Activated naive CD8-positive, alpha-beta T cell treated with anti-CD3 and anti-CD28 coated beads, Interleukin-2, amount 50 U/mL, for 24 hours (primary cell): ENCODE data around the gene SYT1.
"Not testable (repeated sequence)": the region's sequence is repeated elsewhere in the genome, so short reads cannot be mapped to it uniquely, and the experiment has no call there.

Experiments
- ATAC-seq: fragments of 150-1000 bp; cut with Tn5 transposase; one replicate; pipeline ENCODE4 v1.10.0; 2021
- DNase-seq: peaks from one replicate; pipeline ENCODE4 v3.0.0; 2021
- H3K27ac Mint-ChIP-seq: one replicate; pipeline ENCODE4 v1.8.0; 2021; ENCODE audit warnings: mild to moderate bottlenecking, mixed read lengths
- H3K27me3 Mint-ChIP-seq: one replicate; pipeline ENCODE4 v1.8.0; 2021; ENCODE audit warnings: mixed read lengths
- H3K36me3 Mint-ChIP-seq: one replicate; pipeline ENCODE4 v1.8.0; 2021; ENCODE audit warnings: low read depth, mixed read lengths
- H3K4me1 Mint-ChIP-seq: one replicate; pipeline ENCODE4 v1.8.0; 2021; ENCODE audit warnings: mixed read lengths
- H3K4me3 Mint-ChIP-seq: one replicate; pipeline ENCODE4 v1.8.0; 2021; ENCODE audit warnings: mild to moderate bottlenecking, moderate library complexity, mixed read lengths
- H3K9me3 Mint-ChIP-seq: one replicate; pipeline ENCODE4 v1.8.0; 2021; ENCODE audit warnings: mixed read lengths

Gene SYT1

DNA sequence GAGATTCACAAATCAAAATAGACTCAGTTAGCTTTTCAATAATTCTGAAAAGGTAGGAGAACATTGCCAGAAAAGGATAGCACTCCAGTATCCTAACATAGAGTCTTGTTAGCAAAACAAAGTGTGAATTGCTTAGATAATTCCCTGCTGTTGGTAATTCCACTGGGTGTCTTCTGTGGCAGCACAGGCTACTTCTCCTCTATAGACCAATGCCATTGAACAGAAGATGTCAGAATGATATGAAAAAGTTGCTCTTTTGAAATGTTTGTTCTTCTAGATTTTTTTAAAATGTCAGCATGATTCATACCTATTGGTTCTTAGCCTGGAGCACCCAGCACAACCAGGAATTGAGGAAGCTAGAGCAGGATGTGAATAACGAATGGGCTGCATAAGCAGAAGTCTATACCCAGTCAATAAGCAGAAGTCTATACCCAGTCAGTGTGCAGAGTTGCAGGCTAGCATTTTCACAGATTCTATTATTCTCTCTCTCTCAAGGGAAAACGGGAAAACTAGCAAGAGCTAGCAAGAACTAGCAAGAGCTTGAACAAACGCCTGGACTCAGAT, 112.8 kb downstream of the SYT1 start:
- DNase-seq, result no peak
- ATAC-seq, result no peak
- H3K4me3 Mint-ChIP-seq, result no peak overlapping the region

DNA sequence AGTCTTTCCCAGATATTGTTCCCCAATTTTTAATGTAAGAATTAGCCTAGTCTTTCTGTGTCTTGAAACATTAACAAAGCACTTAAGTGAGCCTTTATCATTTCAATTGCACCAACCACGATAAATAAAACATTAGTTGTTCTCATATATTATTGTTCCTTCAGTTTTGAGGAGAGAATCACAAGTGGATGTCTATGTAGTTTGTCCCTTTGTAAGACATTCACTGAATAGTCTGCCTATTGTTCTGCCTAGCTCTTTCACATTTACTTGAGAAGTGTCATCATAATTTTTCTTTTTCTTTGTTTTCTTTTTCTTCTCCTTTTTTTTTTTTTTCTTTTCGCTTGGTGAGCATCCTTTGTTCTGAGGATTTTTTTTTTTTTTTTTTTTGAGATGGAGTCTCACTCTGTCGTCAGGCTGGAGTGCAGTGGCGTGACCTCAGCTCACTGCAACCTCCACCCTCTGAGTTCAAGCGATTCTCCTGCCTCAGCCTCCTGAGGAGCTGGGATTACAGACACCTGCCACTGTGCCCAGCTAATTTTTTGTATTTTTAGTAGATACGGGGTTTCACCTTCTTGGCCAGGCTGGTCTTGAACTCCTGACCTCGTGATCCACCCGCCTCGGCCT, 129.7 kb downstream of the SYT1 start:
- H3K27me3 Mint-ChIP-seq, result no peaks in the 10 kb centered on the region
- DNase-seq (no peak), ATAC-seq (no peak)
- peaks cover 4% of the 10 kb centered on the region for H3K9me3 Mint-ChIP-seq
- H3K36me3 Mint-ChIP-seq, result no peaks in the 10 kb centered on the region
- no peaks in the 10 kb centered on the region for H3K4me1 Mint-ChIP-seq
- H3K27ac Mint-ChIP-seq, result no peak overlapping the region
- H3K4me3 Mint-ChIP-seq, result no peak overlapping the region

More for the DNA sequence above, 112.8 kb downstream of the SYT1 start:
- Mint-ChIP-seq H3K9me3 (peaks cover 3% of the 10 kb centered on the region), H3K27ac (no peak overlapping the region), H3K4me1 (no peaks in the 10 kb centered on the region), H3K27me3 (no peaks in the 10 kb centered on the region), H3K36me3 (no peaks in the 10 kb centered on the region)

DNA sequence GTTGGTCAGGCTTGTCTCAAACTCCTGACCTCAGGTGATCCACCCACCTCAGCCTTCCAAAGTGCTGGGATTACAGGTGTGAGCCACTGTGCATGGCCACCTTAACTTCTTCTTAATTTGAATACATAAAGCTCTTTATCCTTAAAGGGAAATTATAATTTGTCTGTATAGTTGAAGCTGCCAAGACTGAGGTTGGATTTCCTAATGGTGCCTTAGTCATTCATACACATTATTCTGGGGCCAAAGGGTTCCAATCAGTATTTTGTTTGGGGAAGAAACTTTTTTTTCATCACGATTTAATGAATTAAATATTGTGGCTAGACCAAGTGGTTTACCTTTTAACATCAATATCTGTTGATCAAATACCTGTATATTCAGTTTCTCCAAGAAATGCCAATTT, 135.9 kb downstream of the SYT1 start:
- DNase-seq, result no peak
- ATAC-seq, result no peak
- Mint-ChIP-seq H3K9me3 (no peaks in the 10 kb centered on the region), H3K36me3 (no peaks in the 10 kb centered on the region), H3K4me1 (no peaks in the 10 kb centered on the region), H3K27me3 (no peaks in the 10 kb centered on the region), H3K4me3 (no peak overlapping the region), H3K27ac (no peak overlapping the region)

DNA sequence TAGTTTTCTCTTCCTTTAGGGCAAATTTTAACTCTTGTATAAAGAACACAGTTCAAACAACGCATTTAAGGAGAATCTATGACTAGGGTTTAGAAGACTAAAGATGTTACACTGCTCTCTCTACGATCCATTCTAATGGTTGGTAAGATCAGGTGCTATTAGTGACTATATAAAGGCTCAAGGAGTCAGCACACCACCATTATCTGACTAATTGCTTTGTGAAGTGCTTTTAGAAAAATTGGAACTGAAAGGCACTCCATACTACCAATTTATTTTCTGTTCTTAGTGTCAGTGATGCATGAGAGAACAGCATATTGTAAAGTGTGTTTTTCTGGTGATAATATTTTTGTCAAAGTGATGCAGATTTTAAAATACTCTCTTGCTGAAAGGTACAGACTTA, 136.8 kb downstream of the SYT1 start:
- no peak for ATAC-seq

DNA sequence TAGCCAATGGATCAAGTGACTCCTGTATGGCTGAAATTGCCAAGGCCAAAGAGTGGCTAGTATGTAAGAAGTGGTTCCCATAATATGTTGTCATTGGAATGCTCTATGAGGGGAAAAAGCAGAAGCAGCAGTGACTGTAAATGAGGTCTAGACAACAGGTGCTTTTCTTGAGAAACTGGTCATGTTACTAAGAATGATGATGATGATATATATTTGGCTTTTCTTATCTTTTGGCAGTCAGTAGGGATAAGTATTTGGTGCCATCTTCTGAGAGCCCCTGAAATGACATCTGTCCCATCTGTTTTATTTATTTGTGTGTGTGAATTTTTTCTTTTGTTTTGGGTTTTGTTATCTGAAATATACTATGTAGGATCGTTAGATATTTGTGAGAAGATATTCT, 141.7 kb downstream of the SYT1 start:
- no peak overlapping the region for H3K4me3 Mint-ChIP-seq
- DNase-seq, result no peak
- H3K27ac Mint-ChIP-seq, result no peak overlapping the region
- peaks cover 5% of the 10 kb centered on the region for H3K9me3 Mint-ChIP-seq
- no peak for ATAC-seq
- H3K4me1 Mint-ChIP-seq, result no peaks in the 10 kb centered on the region
- H3K36me3 Mint-ChIP-seq, result no peaks in the 10 kb centered on the region
- H3K27me3 Mint-ChIP-seq, result no peaks in the 10 kb centered on the region

More for the DNA sequence above, 136.8 kb downstream of the SYT1 start:
- no peaks in the 10 kb centered on the region for H3K9me3 Mint-ChIP-seq
- no peaks in the 10 kb centered on the region for H3K27me3 Mint-ChIP-seq
- no peak overlapping the region for H3K27ac Mint-ChIP-seq
- no peak for DNase-seq
- H3K36me3 Mint-ChIP-seq, result no peaks in the 10 kb centered on the region
- no peaks in the 10 kb centered on the region for H3K4me1 Mint-ChIP-seq
- no peak overlapping the region for H3K4me3 Mint-ChIP-seq

DNA sequence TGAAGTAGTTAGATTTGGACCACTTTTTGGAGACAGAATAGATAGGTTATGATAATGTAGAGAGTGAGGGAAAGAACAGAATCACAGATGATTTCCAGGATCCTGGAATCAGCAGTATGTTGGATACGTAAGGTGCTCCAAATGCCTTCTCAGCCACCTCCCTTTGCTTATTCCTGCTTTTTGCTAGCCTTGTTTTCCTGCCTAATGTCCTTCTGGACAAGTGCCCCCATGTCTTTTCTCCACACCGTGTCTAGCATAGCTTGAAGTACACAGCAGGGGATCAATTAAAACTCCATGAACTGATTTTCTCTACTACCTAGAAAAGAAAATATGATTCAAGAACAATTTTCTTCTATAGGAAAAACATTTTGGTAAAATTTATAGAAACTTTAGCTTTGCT, 144.0 kb downstream of the SYT1 start:
- H3K4me1 Mint-ChIP-seq, result no peaks in the 10 kb centered on the region
- ATAC-seq, result no peak
- no peak overlapping the region for H3K27ac Mint-ChIP-seq

DNA sequence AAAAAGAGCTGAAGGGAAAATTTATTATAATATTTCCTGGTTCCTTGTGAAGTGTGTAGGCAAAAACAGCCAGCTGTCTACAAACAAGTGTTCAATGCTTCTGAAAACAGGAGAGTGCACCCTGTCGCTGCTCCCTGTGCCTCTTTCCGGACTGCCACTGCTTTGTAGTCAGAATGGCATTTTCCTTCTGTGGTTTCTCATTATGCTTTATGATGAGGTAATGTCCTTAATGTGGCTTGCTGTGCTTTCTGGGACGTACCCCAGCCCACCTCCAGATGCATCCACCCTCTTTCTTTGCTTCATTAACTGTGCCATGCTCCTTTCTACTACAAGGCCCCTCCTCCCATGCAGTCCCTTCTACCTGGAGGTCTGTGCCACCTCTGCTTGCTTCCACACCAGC, 148.1 kb downstream of the SYT1 start:
- H3K36me3 Mint-ChIP-seq, result no peaks in the 10 kb centered on the region
- no peak for ATAC-seq
- H3K27me3 Mint-ChIP-seq, result no peaks in the 10 kb centered on the region
- peaks cover 6% of the 10 kb centered on the region for H3K9me3 Mint-ChIP-seq
- no peak overlapping the region for H3K27ac Mint-ChIP-seq
- DNase-seq, result no peak
- no peak overlapping the region for H3K4me3 Mint-ChIP-seq
- H3K4me1 Mint-ChIP-seq, result no peaks in the 10 kb centered on the region

More for the DNA sequence above, 144.0 kb downstream of the SYT1 start:
- DNase-seq, result no peak
- H3K9me3 Mint-ChIP-seq, result peaks cover 5% of the 10 kb centered on the region
- H3K36me3 Mint-ChIP-seq, result no peaks in the 10 kb centered on the region
- no peak overlapping the region for H3K4me3 Mint-ChIP-seq
- no peaks in the 10 kb centered on the region for H3K27me3 Mint-ChIP-seq

DNA sequence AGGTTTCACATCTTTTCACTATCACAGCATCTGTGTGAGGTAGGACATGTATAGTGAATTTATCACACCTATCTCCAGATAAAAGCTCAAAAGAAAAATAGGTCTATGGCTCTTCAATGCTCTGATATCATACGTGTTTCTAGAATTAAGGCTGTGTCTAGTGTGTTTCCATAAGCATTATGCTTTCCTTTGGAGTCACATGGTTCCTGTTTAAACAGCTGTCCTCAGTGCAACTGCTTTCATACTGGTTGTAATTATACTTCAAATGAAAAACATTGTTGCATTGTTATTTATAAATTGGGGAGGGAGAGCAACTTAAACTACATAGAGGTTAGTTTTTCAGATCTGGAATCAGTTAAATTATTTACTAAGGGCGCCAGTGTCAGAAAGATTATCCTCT, 151.6 kb downstream of the SYT1 start:
- ATAC-seq, result no peak
- H3K4me3 Mint-ChIP-seq, result no peak overlapping the region
- no peak for DNase-seq
- no peaks in the 10 kb centered on the region for H3K4me1 Mint-ChIP-seq
- no peaks in the 10 kb centered on the region for H3K27me3 Mint-ChIP-seq
- peaks cover 5% of the 10 kb centered on the region for H3K9me3 Mint-ChIP-seq
- H3K36me3 Mint-ChIP-seq, result no peaks in the 10 kb centered on the region
- no peak overlapping the region for H3K27ac Mint-ChIP-seq

DNA sequence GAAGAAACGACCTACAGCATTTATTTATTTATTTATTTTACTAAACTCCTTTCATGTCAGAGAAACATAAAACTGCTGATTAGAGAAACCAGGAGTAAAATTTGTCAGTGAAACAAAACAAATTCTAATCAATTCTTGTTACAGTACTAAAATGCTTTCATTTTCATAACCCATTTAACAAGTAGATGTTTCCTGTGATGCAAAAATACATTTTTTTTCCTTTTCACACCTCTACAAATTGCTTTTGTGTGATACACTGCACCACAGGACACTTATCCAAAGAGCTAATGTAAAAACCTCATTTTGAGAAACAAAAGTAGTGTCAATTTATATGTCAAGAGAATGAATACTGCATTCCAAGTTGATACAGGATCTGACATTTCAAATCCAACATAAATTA, 155.1 kb downstream of the SYT1 start:
- Mint-ChIP-seq H3K4me1 (no peaks in the 10 kb centered on the region), H3K27ac (no peak overlapping the region), H3K9me3 (peaks cover 5% of the 10 kb centered on the region), H3K36me3 (no peaks in the 10 kb centered on the region), H3K4me3 (no peak overlapping the region), H3K27me3 (no peaks in the 10 kb centered on the region)
- DNase-seq, result no peak
- no peak for ATAC-seq

DNA sequence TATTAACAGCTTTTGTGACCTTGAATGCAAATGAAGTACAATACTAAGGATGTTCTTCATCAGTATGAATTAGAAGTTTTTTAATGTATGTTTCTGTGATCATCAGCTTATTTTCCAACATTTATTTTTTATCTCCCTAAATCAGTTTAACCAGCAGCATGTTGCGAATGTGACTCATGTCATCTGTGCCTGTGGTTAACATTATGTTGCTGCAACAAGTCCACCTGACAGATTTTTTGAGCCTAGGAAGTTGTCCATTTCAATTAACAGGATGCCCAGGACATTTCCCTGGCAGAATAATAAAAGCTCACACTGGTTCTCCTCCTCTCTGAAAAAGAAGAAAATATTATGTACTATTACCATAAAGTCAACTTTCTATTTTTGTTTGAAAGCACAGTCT, 155.5 kb downstream of the SYT1 start:
- Mint-ChIP-seq H3K9me3 (peaks cover 5% of the 10 kb centered on the region), H3K4me1 (no peaks in the 10 kb centered on the region), H3K36me3 (no peaks in the 10 kb centered on the region), H3K27ac (no peak overlapping the region), H3K4me3 (no peak overlapping the region), H3K27me3 (no peaks in the 10 kb centered on the region)
- no peak for ATAC-seq
- no peak for DNase-seq

DNA sequence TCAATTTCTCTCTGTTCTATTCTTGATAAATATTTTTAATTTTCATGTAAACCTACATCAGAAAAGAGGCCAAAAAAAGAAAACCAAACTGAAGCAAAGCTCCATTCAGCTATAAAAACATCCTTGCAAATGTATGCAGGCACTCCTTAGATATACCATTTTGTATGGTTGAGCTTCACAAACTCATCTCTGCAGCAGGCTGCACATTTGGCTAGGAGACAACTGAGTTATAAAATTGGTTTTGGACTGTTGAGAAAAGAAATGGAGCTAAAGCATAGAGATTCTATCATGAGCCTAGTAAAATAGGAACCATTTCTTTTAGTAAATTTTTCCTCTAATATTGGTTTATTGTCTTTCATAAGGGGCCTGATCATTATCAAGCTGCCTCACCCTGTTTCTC, 156.4 kb downstream of the SYT1 start:
- H3K9me3 Mint-ChIP-seq, result peaks cover 5% of the 10 kb centered on the region
- no peak overlapping the region for H3K4me3 Mint-ChIP-seq
- ATAC-seq (no peak), DNase-seq (no peak)
- H3K4me1 Mint-ChIP-seq, result no peaks in the 10 kb centered on the region
- no peaks in the 10 kb centered on the region for H3K36me3 Mint-ChIP-seq
- no peak overlapping the region for H3K27ac Mint-ChIP-seq
- no peaks in the 10 kb centered on the region for H3K27me3 Mint-ChIP-seq

DNA sequence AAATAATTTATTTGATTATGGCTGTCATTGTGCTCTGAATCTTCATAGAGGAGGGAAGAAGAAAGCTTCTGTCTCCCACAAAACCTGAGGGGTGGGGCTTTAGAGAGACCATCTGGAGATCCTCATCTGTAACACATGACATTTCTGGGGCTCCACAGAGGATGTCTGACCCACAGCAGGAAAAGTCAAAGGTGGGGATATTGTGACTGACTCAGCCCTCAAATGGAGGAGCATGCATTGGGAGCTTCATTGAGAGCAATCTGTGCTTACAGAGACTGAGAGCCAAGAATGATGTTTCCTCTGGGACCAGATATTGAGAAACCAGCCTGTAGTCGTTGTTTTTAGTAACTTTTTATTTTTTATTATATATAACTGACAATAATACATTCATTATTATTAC, 158.7 kb downstream of the SYT1 start:
- no peaks in the 10 kb centered on the region for H3K27me3 Mint-ChIP-seq
- no peaks in the 10 kb centered on the region for H3K9me3 Mint-ChIP-seq
- H3K27ac Mint-ChIP-seq, result no peak overlapping the region
- H3K4me1 Mint-ChIP-seq, result no peaks in the 10 kb centered on the region
- H3K4me3 Mint-ChIP-seq, result no peak overlapping the region
- DNase-seq, result no peak
- ATAC-seq, result no peak
- H3K36me3 Mint-ChIP-seq, result no peaks in the 10 kb centered on the region

DNA sequence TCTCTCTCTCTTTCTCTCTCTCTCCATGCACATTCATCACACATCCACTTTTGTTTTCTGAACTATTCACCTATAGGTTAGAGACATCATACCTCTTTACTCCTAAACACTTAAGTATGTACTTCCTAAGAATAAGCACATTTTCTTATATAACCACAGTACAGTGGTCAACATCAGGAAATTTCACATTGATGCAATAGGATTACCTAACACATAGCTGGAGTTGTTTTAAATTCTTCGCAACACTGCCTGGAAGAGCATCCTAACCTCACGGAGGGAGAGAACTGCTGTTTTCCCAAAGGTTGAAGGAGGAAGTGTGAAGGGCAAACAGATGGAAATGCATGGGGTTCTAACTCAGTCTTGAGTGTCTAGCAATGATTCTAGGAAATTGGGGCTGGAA, 159.2 kb downstream of the SYT1 start:
- H3K36me3 Mint-ChIP-seq, result no peaks in the 10 kb centered on the region
- DNase-seq (no peak), ATAC-seq (no peak)
- H3K27me3 Mint-ChIP-seq, result no peaks in the 10 kb centered on the region
- H3K27ac Mint-ChIP-seq, result no peak overlapping the region
- no peak overlapping the region for H3K4me3 Mint-ChIP-seq
- no peaks in the 10 kb centered on the region for H3K4me1 Mint-ChIP-seq
- no peaks in the 10 kb centered on the region for H3K9me3 Mint-ChIP-seq

DNA sequence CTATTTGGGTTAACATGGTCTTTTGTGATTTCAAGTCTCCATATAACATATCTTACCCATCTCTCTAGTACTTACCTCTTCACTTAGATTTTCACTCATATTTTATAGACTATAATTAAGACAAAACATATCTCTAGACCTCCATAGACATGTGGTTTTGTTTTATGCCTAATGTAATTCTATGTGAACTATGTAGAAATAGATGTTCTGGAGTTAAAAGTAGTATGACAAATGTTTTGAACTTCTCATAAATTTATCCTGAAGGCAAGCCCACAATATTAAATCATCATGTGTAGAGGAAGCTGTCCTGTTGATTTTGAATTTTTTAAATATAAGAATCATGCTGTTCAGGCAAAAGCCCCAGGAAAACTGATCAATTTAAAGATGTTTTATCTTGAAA, 169.2 kb downstream of the SYT1 start:
- no peak overlapping the region for H3K27ac Mint-ChIP-seq
- no peak overlapping the region for H3K4me3 Mint-ChIP-seq
- H3K9me3 Mint-ChIP-seq, result no peaks in the 10 kb centered on the region
- DNase-seq (no peak), ATAC-seq (no peak)
- H3K4me1 Mint-ChIP-seq, result no peaks in the 10 kb centered on the region
- H3K36me3 Mint-ChIP-seq, result no peaks in the 10 kb centered on the region
- no peaks in the 10 kb centered on the region for H3K27me3 Mint-ChIP-seq

DNA sequence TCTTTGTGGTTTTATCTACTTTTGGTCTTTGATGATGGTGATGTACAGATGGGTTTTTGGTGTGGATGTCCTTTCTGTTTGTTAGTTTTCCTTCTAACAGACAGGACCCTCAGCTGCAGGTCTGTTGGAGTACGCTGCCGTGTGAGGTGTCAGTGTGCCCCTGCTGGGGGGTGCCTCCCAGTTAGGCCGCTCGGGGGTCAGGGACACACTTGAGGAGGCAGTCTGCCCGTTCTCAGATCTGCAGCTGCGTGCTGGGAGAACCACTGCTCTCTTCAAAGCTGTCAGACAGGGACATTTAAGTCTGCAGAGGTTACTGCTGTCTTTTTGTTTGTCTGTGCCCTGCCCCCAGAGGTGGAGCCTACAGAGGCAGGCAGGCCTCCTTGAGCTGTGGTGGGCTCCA, 180.2 kb downstream of the SYT1 start:
- not testable (repeated sequence) for H3K36me3 Mint-ChIP-seq, H3K27ac Mint-ChIP-seq

More for the DNA sequence above, 180.2 kb downstream of the SYT1 start:
- H3K4me1 Mint-ChIP-seq, DNase-seq, H3K4me3 Mint-ChIP-seq, ATAC-seq, H3K27me3 Mint-ChIP-seq, H3K9me3 Mint-ChIP-seq: not testable (repeated sequence)
